Memory B cell (primary cell): ENCODE data around the gene CYB561D1.
"Not testable (repeated sequence)": the region's sequence is repeated elsewhere in the genome, so short reads cannot be mapped to it uniquely, and the experiment has no call there.

Experiments
- ATAC-seq: fragments of 150-1000 bp; cut with Tn5 transposase; 2 replicates; pipeline ENCODE4 v1.10.0; 2021; ENCODE audit warnings: low read depth, mild to moderate bottlenecking, moderate library complexity
- DNase-seq, 2 donors: peaks; one replicate each; pipeline ENCODE4 v3.0.0; 2022; ENCODE audit warnings: low spot score in 2 of 2
- H3K27ac Mint-ChIP-seq: one replicate; pipeline ENCODE4 v1.8.0; 2022; ENCODE audit warnings: mild to moderate bottlenecking, moderate library complexity, mixed read lengths
- H3K27me3 Mint-ChIP-seq: one replicate; pipeline ENCODE4 v1.8.0; 2022; ENCODE audit warnings: mixed read lengths
- H3K36me3 Mint-ChIP-seq: one replicate; pipeline ENCODE4 v1.8.0; 2022; ENCODE audit warnings: mild to moderate bottlenecking, mixed read lengths
- H3K4me1 Mint-ChIP-seq: one replicate; pipeline ENCODE4 v1.8.0; 2022; ENCODE audit warnings: mixed read lengths
- H3K4me3 Mint-ChIP-seq: one replicate; pipeline ENCODE4 v1.8.0; 2022; ENCODE audit warnings: mild to moderate bottlenecking, moderate library complexity, mixed read lengths
- H3K9me3 Mint-ChIP-seq: one replicate; pipeline ENCODE4 v1.8.0; 2022; ENCODE audit warnings: mixed read lengths

Gene CYB561D1

DNA sequence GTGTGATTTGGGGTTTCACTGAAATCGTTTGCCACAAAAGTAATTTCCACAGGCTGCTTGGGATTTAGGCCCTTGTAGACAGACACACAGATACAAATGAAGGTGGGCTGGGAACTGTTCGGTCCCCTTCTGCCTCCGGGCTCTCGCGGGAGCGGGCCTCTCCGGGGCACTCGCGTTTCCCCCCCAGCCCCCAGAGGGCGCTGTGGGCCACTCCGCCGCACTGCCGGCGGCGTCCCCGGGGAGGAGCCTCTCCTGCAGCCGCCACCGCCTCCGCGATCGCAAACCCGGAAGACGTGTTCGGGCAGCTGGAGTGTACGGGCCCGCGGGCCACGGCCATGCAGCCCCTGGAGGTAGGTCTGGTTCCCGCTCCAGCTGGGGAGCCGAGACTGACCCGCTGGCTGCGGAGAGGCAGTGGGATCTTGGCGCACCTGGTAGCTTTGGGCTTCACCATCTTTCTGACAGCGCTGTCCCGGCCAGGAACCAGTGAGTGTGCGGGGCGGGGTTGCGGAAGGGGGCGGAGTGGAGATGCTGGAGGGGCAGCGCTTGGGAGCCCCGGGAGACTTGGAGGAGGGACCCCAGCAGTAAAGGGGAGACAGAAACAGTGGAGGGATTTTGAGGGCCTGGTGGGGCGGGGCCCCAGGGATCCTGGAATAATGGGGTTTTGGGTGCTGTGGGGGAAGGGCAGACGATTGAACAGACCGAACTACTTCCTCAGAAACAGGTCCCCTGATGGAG lies at the start of gene CYB561D1:
TSS of gene CYB561D1 (plus strand) at position 290 of the 735 bp plus-strand sequence. CDS start at position 336, 46 bp downstream.
- Mint-ChIP-seq H3K4me1 (peaks cover 26% of the 10 kb centered on the region), H3K27me3 (no peaks in the 10 kb centered on the region), H3K36me3 (peaks cover 8% of the 10 kb centered on the region), H3K27ac (peak within 1 kb of the TSS; percentile 93), H3K9me3 (no peaks in the 10 kb centered on the region), H3K4me3 (peak within 1 kb of the TSS; percentile 97)
- ATAC-seq (peak; percentile 87), DNase-seq (peak; percentile 93 to 97)

- peaks cover 8% of the 10 kb centered on the region for H3K27me3 Mint-ChIP-seq
- no peak overlapping the region for H3K4me3 Mint-ChIP-seq
- no peak for ATAC-seq
Measured at GRCh38 chr1:109444346-109444745, 49.5 kb upstream of the CYB561D1 start.

GRCh38 chr1:109445949-109446695 lies 47.8 kb upstream of the CYB561D1 start:
- H3K4me3 Mint-ChIP-seq, H3K36me3 Mint-ChIP-seq, DNase-seq, H3K27ac Mint-ChIP-seq, H3K4me1 Mint-ChIP-seq, ATAC-seq, H3K9me3 Mint-ChIP-seq: not testable (repeated sequence)
- peaks cover 13% of the 10 kb centered on the region for H3K27me3 Mint-ChIP-seq

More at GRCh38 chr1:109444346-109444745, 49.5 kb upstream of the CYB561D1 start:
- Mint-ChIP-seq H3K27ac (no peak overlapping the region), H3K4me1 (no peaks in the 10 kb centered on the region), H3K9me3 (no peaks in the 10 kb centered on the region), H3K36me3 (no peaks in the 10 kb centered on the region)
- DNase-seq, result no peak

- no peaks in the 10 kb centered on the region for H3K4me1 Mint-ChIP-seq
- H3K4me3 Mint-ChIP-seq, result no peak overlapping the region
- H3K27me3 Mint-ChIP-seq, result peaks cover 17% of the 10 kb centered on the region
- no peaks in the 10 kb centered on the region for H3K36me3 Mint-ChIP-seq
- no peaks in the 10 kb centered on the region for H3K9me3 Mint-ChIP-seq
- H3K27ac Mint-ChIP-seq, result no peak overlapping the region
- DNase-seq (no peak), ATAC-seq (no peak)
Measured at GRCh38 chr1:109447524-109447923, 46.4 kb upstream of the CYB561D1 start.

- Mint-ChIP-seq H3K4me1 (no peaks in the 10 kb centered on the region), H3K36me3 (no peaks in the 10 kb centered on the region), H3K27me3 (peaks cover 15% of the 10 kb centered on the region), H3K9me3 (peaks cover 8% of the 10 kb centered on the region), H3K4me3 (no peak overlapping the region), H3K27ac (no peak overlapping the region)
- no peak for DNase-seq
- ATAC-seq, result no peak
Measured at GRCh38 chr1:109454497-109455133, 39.3 kb upstream of the CYB561D1 start.

DNA sequence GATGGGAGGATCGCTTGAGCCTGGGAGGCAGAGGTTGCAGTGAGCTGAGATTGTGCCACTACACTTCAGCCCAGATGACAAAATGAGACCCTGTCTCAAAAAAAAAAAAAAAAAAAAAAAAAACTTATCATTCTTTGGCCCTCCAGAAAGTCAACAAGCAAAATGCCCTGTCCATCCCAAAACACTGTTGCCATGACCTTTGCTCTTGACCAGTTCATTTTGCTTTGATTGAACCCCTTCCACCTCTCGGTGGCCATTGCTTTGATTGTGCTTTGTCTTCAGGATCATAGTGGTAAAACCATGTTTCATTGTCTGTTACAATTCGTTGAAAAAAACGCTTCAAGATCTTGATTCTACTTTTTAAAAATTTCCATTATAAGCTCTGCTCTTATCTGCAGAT lies 36.1 kb upstream of the CYB561D1 start:
- H3K4me1 Mint-ChIP-seq, result no peaks in the 10 kb centered on the region
- H3K4me3 Mint-ChIP-seq, result no peak overlapping the region
- peaks cover 8% of the 10 kb centered on the region for H3K9me3 Mint-ChIP-seq
- DNase-seq, result no peak
- ATAC-seq, result no peak
- no peaks in the 10 kb centered on the region for H3K36me3 Mint-ChIP-seq
- H3K27ac Mint-ChIP-seq, result no peak overlapping the region
- H3K27me3 Mint-ChIP-seq, result peaks cover 12% of the 10 kb centered on the region

GRCh38 chr1:109466125-109466451 lies 27.8 kb upstream of the CYB561D1 start:
- Mint-ChIP-seq H3K27ac (no peak overlapping the region), H3K36me3 (no peaks in the 10 kb centered on the region), H3K4me3 (peak overlapping the region; percentile 3), H3K27me3 (peaks cover 27% of the 10 kb centered on the region), H3K9me3 (no peaks in the 10 kb centered on the region), H3K4me1 (no peaks in the 10 kb centered on the region)
- DNase-seq, result no peak
- no peak for ATAC-seq

DNA sequence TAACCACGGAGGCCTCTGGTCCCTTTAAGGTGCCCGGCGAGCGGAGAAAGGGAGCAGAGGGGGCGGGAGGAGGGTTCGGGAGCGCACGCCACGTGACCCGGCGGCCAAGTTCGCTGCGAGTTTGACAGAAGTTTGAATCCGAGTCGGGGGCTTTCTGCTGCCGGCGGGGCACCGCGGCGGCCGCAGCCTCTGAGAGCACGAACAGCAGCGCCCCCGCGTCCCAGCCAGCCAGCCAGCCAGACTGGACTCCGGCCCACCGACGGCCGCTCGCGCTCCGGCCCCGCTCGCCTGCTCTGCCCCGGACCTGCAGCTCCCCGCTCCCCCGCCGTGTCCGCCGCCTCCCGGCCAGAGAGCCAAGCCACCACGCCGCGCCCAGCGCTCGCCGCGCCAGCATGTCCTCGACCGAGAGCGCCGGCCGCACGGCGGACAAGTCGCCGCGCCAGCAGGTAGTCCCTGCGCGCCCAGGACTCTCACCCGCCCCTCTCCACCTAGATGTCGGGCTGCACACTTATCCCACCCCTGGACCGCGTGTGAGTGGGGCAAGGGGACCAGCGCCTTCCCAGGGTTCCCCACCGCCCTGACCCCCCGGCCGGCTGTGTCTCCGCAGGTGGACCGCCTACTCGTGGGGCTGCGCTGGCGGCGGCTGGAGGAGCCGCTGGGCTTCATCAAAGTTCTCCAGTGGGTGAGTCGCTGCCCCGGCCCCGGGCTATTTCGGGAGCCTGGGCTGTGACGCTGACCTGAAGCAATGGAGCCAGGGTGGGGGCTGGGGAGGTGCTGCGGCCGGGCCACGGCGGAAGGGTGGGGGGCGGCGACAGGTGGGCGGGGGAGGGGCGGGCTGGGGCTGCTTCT lies 27.2 kb upstream of the CYB561D1 start, which contains the start of gene SYPL2:
TSS of gene SYPL2 (plus strand) at position 95 of the 849 bp plus-strand sequence. CDS start at position 393, 298 bp downstream.
- Mint-ChIP-seq H3K9me3 (no peaks in the 10 kb centered on the region), H3K36me3 (no peaks in the 10 kb centered on the region), H3K27me3 (peaks cover 28% of the 10 kb centered on the region), H3K4me1 (no peaks in the 10 kb centered on the region), H3K4me3 (peak within 1 kb of the TSS; percentile 30), H3K27ac (no peak within 1 kb of the TSS)
- ATAC-seq (peak; percentile 32), DNase-seq (no peak)

- H3K27me3 Mint-ChIP-seq, result peaks cover 26% of the 10 kb centered on the region
- no peak for ATAC-seq
- no peak overlapping the region for H3K27ac Mint-ChIP-seq
- H3K4me3 Mint-ChIP-seq, result peak overlapping the region; percentile 30
- DNase-seq, result no peak
- H3K4me1 Mint-ChIP-seq, result no peaks in the 10 kb centered on the region
- H3K9me3 Mint-ChIP-seq, result no peaks in the 10 kb centered on the region
- no peaks in the 10 kb centered on the region for H3K36me3 Mint-ChIP-seq
Measured at GRCh38 chr1:109467301-109467777, 26.6 kb upstream of the CYB561D1 start.

GRCh38 chr1:109468061-109468460 lies 25.8 kb upstream of the CYB561D1 start:
- no peak overlapping the region for H3K4me3 Mint-ChIP-seq
- no peaks in the 10 kb centered on the region for H3K9me3 Mint-ChIP-seq
- no peaks in the 10 kb centered on the region for H3K36me3 Mint-ChIP-seq
- no peak overlapping the region for H3K27ac Mint-ChIP-seq
- H3K4me1 Mint-ChIP-seq, result no peaks in the 10 kb centered on the region
- ATAC-seq (no peak), DNase-seq (no peak)
- peaks cover 24% of the 10 kb centered on the region for H3K27me3 Mint-ChIP-seq

GRCh38 chr1:109468903-109469302 lies 25.0 kb upstream of the CYB561D1 start:
- Mint-ChIP-seq H3K9me3 (no peaks in the 10 kb centered on the region), H3K27me3 (peaks cover 26% of the 10 kb centered on the region), H3K36me3 (no peaks in the 10 kb centered on the region), H3K4me1 (no peaks in the 10 kb centered on the region), H3K4me3 (no peak overlapping the region), H3K27ac (no peak overlapping the region)
- DNase-seq (no peak), ATAC-seq (no peak)

- no peak for DNase-seq
- Mint-ChIP-seq H3K27ac (no peak overlapping the region), H3K4me3 (no peak overlapping the region), H3K27me3 (peaks cover 18% of the 10 kb centered on the region), H3K4me1 (no peaks in the 10 kb centered on the region), H3K36me3 (no peaks in the 10 kb centered on the region), H3K9me3 (no peaks in the 10 kb centered on the region)
- ATAC-seq, result no peak
Measured at GRCh38 chr1:109470245-109470644, 23.6 kb upstream of the CYB561D1 start.

- H3K36me3 Mint-ChIP-seq, result no peaks in the 10 kb centered on the region
- H3K9me3 Mint-ChIP-seq, result no peaks in the 10 kb centered on the region
- H3K4me3 Mint-ChIP-seq, result no peak overlapping the region
- no peak overlapping the region for H3K27ac Mint-ChIP-seq
- H3K4me1 Mint-ChIP-seq, result no peaks in the 10 kb centered on the region
- DNase-seq (no peak), ATAC-seq (no peak)
- peaks cover 26% of the 10 kb centered on the region for H3K27me3 Mint-ChIP-seq
Measured at GRCh38 chr1:109472779-109473178, 21.1 kb upstream of the CYB561D1 start.
